Activated CD4-positive, alpha-beta T cell treated with anti-CD3 and anti-CD28 coated beads, Interleukin-2, amount 50 U/mL, for 24 hours (primary cell): ENCODE data around the gene CCT3.
"Not testable (repeated sequence)": the region's sequence is repeated elsewhere in the genome, so short reads cannot be mapped to it uniquely, and the experiment has no call there.

Source experiments
- DNase-seq, 2 donors: peaks; one replicate each; pipeline ENCODE4 v3.0.0-alpha.2; 2020; ENCODE audit warnings: low read depth in 1 of 2, low spot score in 1 of 2

Gene CCT3

GRCh38 chr1:156338180-156338976 is at the start of gene CCT3, which contains the start of gene TSACC:
Gene CCT3 (minus strand): TSS chr1:156338292. CDS start chr1:156338184, 108 bp downstream.
Gene TSACC (plus strand): TSS chr1:156338526. CDS start chr1:156339758, 1,232 bp downstream.
- peak; percentile 99 for DNase-seq

- no peak for DNase-seq
Observed at GRCh38 chr1:156387870-156388173, 49.7 kb upstream of the CCT3 start.

- DNase-seq = no peak
Observed at GRCh38 chr1:156386949-156387869, 49.1 kb upstream of the CCT3 start.

- no peak for DNase-seq
Observed at GRCh38 chr1:156386134-156386901, 48.2 kb upstream of the CCT3 start.

GRCh38 chr1:156385534-156386031 is 47.5 kb upstream of the CCT3 start:
- DNase-seq = peak; percentile 61 to 65

- DNase-seq = no peak
Observed at GRCh38 chr1:156384658-156385057, 46.6 kb upstream of the CCT3 start.

- no peak for DNase-seq
Observed at GRCh38 chr1:156384007-156384406, 45.9 kb upstream of the CCT3 start.

- peak; percentile 27 to 53 for DNase-seq
Observed at GRCh38 chr1:156383023-156383422, 44.9 kb upstream of the CCT3 start.

GRCh38 chr1:156382561-156382960 is 44.5 kb upstream of the CCT3 start:
- no peak for DNase-seq

GRCh38 chr1:156379420-156380165 is 41.5 kb upstream of the CCT3 start:
- DNase-seq = no peak

- DNase-seq = no peak
Observed at GRCh38 chr1:156378557-156378956, 40.5 kb upstream of the CCT3 start.

- DNase-seq = no peak
Observed at GRCh38 chr1:156376958-156377919, 39.1 kb upstream of the CCT3 start.

- DNase-seq = no peak
Observed at GRCh38 chr1:156376146-156376545, 38.1 kb upstream of the CCT3 start.

- DNase-seq = no peak
Observed at GRCh38 chr1:156373546-156373945, 35.5 kb upstream of the CCT3 start.

GRCh38 chr1:156372876-156373275 is 34.8 kb upstream of the CCT3 start:
- DNase-seq = no peak

- no peak for DNase-seq
Observed at GRCh38 chr1:156372265-156372586, 34.1 kb upstream of the CCT3 start.

- no peak for DNase-seq
Observed at GRCh38 chr1:156371553-156372264, 33.6 kb upstream of the CCT3 start.

- DNase-seq = not testable (repeated sequence)
Observed at GRCh38 chr1:156369685-156370286, 31.7 kb upstream of the CCT3 start.
